GM12878 (cell line): ENCODE data around the gene KRTAP13-4.

ENCODE experiments used
- CREB1 ChIP-seq: IDR thresholded peaks from 2 replicates; pipeline ENCODE4 v1.6.1; 2012; ENCODE audit warnings: low read depth, mild to moderate bottlenecking, inconsistent platforms
- CREM ChIP-seq: IDR thresholded peaks from 2 replicates; pipeline ENCODE4 v1.6.1; 2014; ENCODE audit warnings: antibody characterized with exemption, low read depth
- CTCF ChIP-seq, 3 experiments: IDR thresholded peaks in 2 of 3; conservative IDR thresholded peaks in 1 of 3; 2 replicates each; pipeline ENCODE4 v1.5.1; 2011; ENCODE audit warnings: low read depth in 3 of 3, low read length in 3 of 3, mild to moderate bottlenecking in 3 of 3, control low read depth in 2 of 3, moderate library complexity in 2 of 3, inconsistent platforms in 1 of 3, mixed read lengths in 1 of 3; ENCODE audit not compliant: control insufficient read depth in 2 of 3, insufficient read depth in 1 of 3; ENCODE audit errors: extremely low read depth in 1 of 3
- EED ChIP-seq: sonication (generic); IDR thresholded peaks from 2 replicates; pipeline ENCODE4 v1.6.1; 2016; ENCODE audit warnings: antibody characterized with exemption, low read depth
- EP300 ChIP-seq, 2 experiments: fragments of 150-350 bp in 1 of 2; IDR thresholded peaks; 2 replicates each; pipeline ENCODE4 v1.6.1; 2011 to 2012; ENCODE audit warnings: low read depth in 2 of 2, low read length in 2 of 2, borderline replicate concordance in 1 of 2, improper control_type of control experiment in 1 of 2, inconsistent platforms in 1 of 2; ENCODE audit not compliant: control insufficient read depth in 1 of 2
- EZH2 ChIP-seq: IDR thresholded peaks from 2 replicates; pipeline ENCODE4 v1.6.1; 2012; ENCODE audit warnings: low read depth, mild to moderate bottlenecking, control low read depth, inconsistent platforms, low read length, borderline replicate concordance; ENCODE audit not compliant: control insufficient read depth
- MYC ChIP-seq: IDR thresholded peaks from 2 replicates; pipeline ENCODE4 v1.6.1; 2011; ENCODE audit warnings: mild to moderate bottlenecking, low read length, moderate library complexity, inconsistent platforms; ENCODE audit not compliant: insufficient read depth, insufficient replicate concordance, insufficient read length, severe bottlenecking
- POLR2A ChIP-seq: IDR thresholded peaks from 2 replicates; pipeline ENCODE4 v1.6.1; 2011; ENCODE audit warnings: low read depth, mild to moderate bottlenecking, low read length
- REST ChIP-seq: IDR thresholded peaks from 2 replicates; pipeline ENCODE4 v1.6.1; 2012; ENCODE audit warnings: mild to moderate bottlenecking, low read depth, low read length

- TF ChIP-seq POLR2A (no peak), EED (no peak), EP300 (IDR thresholded peaks at IDR 0.05; ENCODE audit: borderline replicate concordance in 1 of 2, control insufficient read depth in 1 of 2, low read depth in 2 of 2, low read length in 2 of 2) (no peak), MYC (no peak), CTCF (IDR thresholded peaks at IDR 0.05 in 2 of 3, conservative IDR thresholded peaks at IDR 0.05 in 1 of 3; ENCODE audit: control insufficient read depth in 2 of 3, extremely low read depth in 1 of 3, insufficient read depth in 1 of 3, low read depth in 3 of 3, low read length in 3 of 3) (no peak), CREB1 (no peak), CREM (no peak), REST (no peak), EZH2 (no peak)
These were observed 49.2 kb downstream of the KRTAP13-4 start for GRCh38 chr21:30479259-30479658.
